GM20000 (cell line): ENCODE measurements around the gene PIGS.
"Not testable (repeated sequence)": the region's sequence is repeated elsewhere in the genome, so short reads cannot be mapped to it uniquely, and the experiment has no call there.

ENCODE experiments used
- DNase-seq: peaks from one replicate; pipeline ENCODE4 v3.0.0; 2012; ENCODE audit warnings: low spot score
- CTCF ChIP-seq: IDR thresholded peaks from 2 replicates; pipeline ENCODE4 v1.5.1; 2012; ENCODE audit warnings: mild to moderate bottlenecking, control low read depth; ENCODE audit errors: extremely low read depth, missing control alignments

Gene PIGS

DNA sequence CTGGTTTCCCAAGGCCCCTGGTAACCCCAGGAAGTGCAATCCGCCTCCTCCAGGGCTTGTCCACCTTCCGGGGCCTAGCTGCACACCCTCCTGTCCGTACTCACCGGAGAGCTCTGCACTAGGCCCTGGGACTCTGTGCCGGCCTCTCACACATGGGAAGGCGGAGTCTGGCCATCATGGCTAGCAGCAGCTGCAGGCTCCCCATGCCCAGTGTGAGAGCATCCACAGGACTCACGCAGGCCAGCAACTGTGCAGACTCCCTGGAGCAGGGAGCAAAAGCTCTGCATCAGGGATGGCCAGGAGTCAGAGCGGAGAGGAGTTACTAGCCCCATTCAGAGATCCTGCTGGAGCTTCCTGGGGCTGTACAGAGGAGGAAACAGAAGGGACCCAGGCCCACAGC is 44.9 kb downstream of the PIGS start:
- no peak for TF ChIP-seq CTCF
- DNase-seq, result no peak

DNA sequence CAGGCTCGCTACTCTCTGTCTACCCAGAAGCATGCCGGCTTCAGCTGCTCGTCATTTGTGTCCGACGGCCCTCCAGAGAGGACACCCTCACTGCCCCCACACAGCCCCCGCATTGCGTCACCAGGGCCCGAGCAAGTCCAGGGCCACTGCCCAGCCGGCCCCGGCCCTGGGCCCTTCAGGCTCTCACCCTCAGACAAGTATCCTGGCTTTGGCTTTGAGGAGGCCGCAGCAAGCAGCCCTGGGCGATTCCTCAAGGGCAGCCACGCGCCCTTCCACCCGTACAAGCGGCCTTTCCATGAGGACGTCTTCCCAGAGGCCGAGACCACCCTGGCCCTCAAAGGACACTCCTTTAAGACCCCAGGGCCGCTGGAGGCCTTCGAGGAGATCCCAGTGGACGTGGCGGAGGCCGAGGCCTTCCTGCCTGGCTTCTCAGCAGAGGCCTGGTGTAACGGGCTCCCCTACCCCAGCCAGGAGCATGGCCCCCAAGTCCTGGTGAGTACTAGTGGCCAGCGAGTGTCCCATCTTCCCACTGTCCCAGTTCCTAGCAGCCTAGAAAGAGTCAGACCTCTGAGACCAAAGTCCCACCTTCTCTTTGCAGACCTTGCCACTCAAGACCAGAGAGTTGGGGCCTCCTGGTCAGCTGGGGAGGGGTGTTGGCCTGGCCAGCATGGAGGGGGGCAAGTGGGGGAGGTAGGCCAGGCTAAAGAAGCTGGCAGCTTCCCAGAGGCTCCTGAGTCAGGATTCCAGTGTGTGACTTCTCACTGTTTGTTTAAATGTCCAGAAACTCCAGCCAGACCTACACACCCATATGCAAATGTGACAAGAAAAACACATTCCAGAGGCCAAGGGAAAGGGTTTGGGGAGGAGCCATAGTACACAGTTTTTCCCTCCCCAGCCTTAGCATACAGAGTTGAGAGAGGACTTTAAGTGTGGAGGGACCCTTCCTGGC is 46.6 kb downstream of the PIGS start:
- no peak for DNase-seq

DNA sequence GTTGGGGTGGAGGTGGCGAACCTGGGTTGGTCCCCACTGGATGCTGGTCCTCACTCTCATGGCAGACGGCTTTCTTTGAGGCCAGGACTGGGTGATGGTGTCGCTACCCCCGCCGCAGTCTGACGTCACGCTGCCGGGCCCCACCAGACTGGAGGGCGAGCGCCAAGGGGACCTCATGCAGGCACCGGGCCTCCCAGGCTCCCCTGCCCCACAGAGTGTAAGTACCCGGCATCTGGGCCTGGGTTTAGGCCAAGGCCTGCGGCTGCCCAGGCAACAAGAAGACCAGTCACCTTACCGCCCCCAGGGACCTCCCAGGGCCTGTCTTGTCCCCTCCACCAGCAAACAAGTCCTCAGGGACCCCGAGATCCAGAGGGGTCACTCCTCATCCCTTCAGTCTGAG is 47.4 kb downstream of the PIGS start:
- no peak for TF ChIP-seq CTCF
- DNase-seq, result no peak

More for the DNA sequence above, 46.6 kb downstream of the PIGS start:
- TF ChIP-seq CTCF, result no peak

DNA sequence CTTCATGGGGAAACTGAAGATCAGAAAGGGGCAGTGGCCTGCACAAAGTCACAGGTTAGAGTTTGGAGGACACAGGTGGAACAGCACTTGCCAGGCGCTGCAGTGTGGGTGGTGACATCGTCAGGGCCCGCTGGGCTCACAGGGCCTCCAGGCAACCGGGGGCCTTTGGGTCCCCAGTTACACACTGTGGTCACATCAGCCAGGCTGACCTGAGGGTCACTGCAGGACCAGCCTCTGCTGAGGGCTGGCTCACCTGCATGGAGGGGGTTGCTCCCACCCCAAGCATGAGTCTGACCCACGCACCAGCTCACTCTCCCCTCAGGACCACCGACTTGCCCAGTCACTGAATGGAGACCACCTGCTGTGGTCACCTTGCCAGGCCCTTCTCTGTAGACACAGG is 48.1 kb downstream of the PIGS start:
- TF ChIP-seq CTCF, result no peak
- no peak for DNase-seq

DNA sequence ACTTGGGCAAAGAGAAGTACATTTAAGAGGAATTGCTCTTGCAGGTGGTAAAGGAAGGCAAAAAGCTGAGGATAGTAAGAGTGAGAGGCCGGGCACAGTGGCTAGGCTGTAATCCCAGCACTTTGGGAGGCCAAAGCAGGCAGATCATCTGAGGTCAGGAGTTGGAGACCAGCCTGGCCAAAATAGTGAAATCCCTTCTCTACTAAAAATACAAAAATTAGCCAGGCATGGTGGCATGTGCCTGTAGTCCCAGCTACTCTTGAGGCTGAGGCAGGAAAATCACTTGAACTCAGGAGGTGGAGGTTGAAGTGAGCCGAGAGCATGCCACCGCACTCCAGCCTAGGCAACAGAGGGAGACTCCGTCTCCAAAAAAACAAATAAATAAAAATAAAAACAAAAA is 49.0 kb downstream of the PIGS start:
- not testable (repeated sequence) for DNase-seq

DNA sequence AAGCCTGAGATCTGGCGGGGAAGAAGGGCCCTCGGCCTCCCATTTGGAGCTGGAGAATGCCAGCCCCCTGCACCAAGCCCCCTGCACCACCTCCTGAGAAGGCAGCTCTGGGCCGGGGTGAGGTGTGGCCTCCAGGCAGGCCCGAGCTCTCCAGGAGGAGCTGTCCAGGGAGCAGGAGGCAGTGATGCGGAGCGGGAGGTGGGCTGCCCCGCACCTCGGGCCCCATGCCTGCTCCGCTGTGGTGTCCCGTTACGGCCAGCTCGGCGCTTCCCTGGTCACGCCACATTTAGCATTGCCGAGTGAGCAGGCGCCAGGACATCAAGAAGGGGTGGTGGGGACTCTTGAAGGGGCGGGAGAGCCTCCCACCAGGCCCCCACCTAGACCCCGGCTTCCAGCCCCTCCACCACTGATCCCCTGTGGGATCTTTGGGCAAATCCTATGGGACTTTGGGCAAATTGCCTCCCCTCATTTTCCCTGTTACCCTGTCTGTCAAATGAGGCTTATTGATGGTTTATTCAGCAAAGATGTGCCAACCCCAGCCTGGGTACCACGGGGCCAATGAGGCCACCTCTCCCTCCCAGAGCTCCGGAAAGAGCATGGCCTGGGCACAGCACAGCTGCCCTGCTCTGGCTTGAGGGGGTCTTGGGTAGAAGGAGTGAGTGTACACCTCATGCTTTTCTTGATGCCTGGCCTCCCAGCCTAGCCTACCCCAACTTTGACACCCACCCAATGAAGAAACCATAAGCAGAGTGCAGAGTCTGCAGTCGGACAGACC is 49.8 kb downstream of the PIGS start:
- TF ChIP-seq CTCF, result no peak
- no peak for DNase-seq

- no peak for TF ChIP-seq CTCF
- DNase-seq, result no peak
Measured at GRCh38 chr17:28520687-28521086, 50.6 kb downstream of the PIGS start.
